Measurements from ENCODE around the gene PTPN12. TPM values are rescaled to one million over a fixed set of nuclear protein-coding genes. Genes with fewer than 3 reads are reported as not detected.

PTPN12 gene
- total RNA-seq, 1 experiment from 2014 or later = 82.1 TPM

GRCh38 chr7:77529279-77529678 is 7.8 kb upstream of the PTPN12 start:
- TF ChIP-seq REST (IDR thresholded peaks at IDR 0.05; ENCODE audit: insufficient read depth in 1 of 2, low read depth in 2 of 2, low read length in 1 of 2) (no peak), SIN3A (IDR thresholded peaks at IDR 0.05; ENCODE audit: borderline replicate concordance, insufficient read depth, low read depth, low read length) (no peak), TCF7L2 (IDR thresholded peaks at IDR 0.05; ENCODE audit: low read depth, low read length) (no peak), POLR2AphosphoS5 (IDR thresholded peaks at IDR 0.05; ENCODE audit: low read depth, low read length) (no peak), CTCF (IDR thresholded peaks at IDR 0.05) (no peak)
- intact Hi-C loops (cut with micrococcal nuclease; ENCODE audit: unreplicated experiment) = no loop called here
- CTCF ChIA-PET = no interaction called here
- H3K27me3 ChIP-seq (ENCODE audit: control insufficient read depth, insufficient read depth, low read length) = no peaks in the 10 kb centered on the region
- no peaks in the 10 kb centered on the region for H3K36me3 ChIP-seq (ENCODE audit: control insufficient read depth, insufficient read depth, low read length)
- BruUV-seq (replicated peaks) = no TSS peak
- ATAC-seq = no peak
- no peak overlapping the region for H3K27ac ChIP-seq (ENCODE audit: low read length)
- H3K4me1 ChIP-seq (ENCODE audit: control insufficient read depth, insufficient read depth, low read length) = no peaks in the 10 kb centered on the region
- no peak overlapping the region for H3K4me3 ChIP-seq (ENCODE audit: low read depth in 2 of 2, low read length in 2 of 2)
- no peak for DNase-seq (ENCODE audit: low read depth, low spot score)
- in situ Hi-C loops (cut with HindIII; ENCODE audit: low pct_unique_long_range_greater_than_20kb, low sequenced_read_pairs) = no loop called here
- POLR2A ChIA-PET = interaction anchor here (0.7 kb wide), 1 partner anchor 28 kb away, joined by 3 read pairs; no protein-coding TSS in a partner anchor
- H3K9me3 ChIP-seq (ENCODE audit: control insufficient read depth, insufficient read depth, low read depth, low read length) = no peaks in the 10 kb centered on the region

- H3K36me3 ChIP-seq (ENCODE audit: control insufficient read depth, insufficient read depth, low read length) = no peaks in the 10 kb centered on the region
- CTCF ChIA-PET = no interaction called here
Measured at GRCh38 chr7:77531038-77531437, 6.1 kb upstream of the PTPN12 start.

More at GRCh38 chr7:77531038-77531437, 6.1 kb upstream of the PTPN12 start:
- BruUV-seq (replicated peaks) = no TSS peak
- DNase-seq (ENCODE audit: low read depth, low spot score) (no peak), ATAC-seq (no peak)
- Histone ChIP-seq H3K27me3 (ENCODE audit: control insufficient read depth, insufficient read depth, low read length) (no peaks in the 10 kb centered on the region), H3K4me1 (ENCODE audit: control insufficient read depth, insufficient read depth, low read length) (peaks cover 6% of the 10 kb centered on the region), H3K9me3 (ENCODE audit: control insufficient read depth, insufficient read depth, low read depth, low read length) (no peaks in the 10 kb centered on the region), H3K27ac (ENCODE audit: low read length) (no peak overlapping the region), H3K4me3 (ENCODE audit: low read depth in 2 of 2, low read length in 2 of 2) (no peak overlapping the region)
- POLR2A ChIA-PET = no interaction called here
- intact Hi-C loops (cut with micrococcal nuclease; ENCODE audit: unreplicated experiment) (no loop called here), in situ Hi-C loops (cut with HindIII; ENCODE audit: low pct_unique_long_range_greater_than_20kb, low sequenced_read_pairs) (no loop called here)
- no peak for TF ChIP-seq CTCF (IDR thresholded peaks at IDR 0.05)
- TF ChIP-seq REST (IDR thresholded peaks at IDR 0.05; ENCODE audit: insufficient read depth in 1 of 2, low read depth in 2 of 2, low read length in 1 of 2) = no peak
- no peak for TF ChIP-seq POLR2AphosphoS5 (IDR thresholded peaks at IDR 0.05; ENCODE audit: low read depth, low read length)
- TF ChIP-seq SIN3A (IDR thresholded peaks at IDR 0.05; ENCODE audit: borderline replicate concordance, insufficient read depth, low read depth, low read length) = no peak
- no peak for TF ChIP-seq TCF7L2 (IDR thresholded peaks at IDR 0.05; ENCODE audit: low read depth, low read length)

Data from Panc1 (cell line).